Measurements from ENCODE around the gene LIN37.

The LIN37 gene

GRCh38 chr19:35782589-35782988, 34.2 kb downstream of the LIN37 start (continued):
- TF ChIP-seq TSHZ2 (CRISPR knock-in tag; IDR thresholded peaks at IDR 0.05) = no peak
- no peak for TF ChIP-seq PATZ1 (CRISPR knock-in tag; IDR thresholded peaks at IDR 0.05; ENCODE audit: borderline replicate concordance)
- no peak for TF ChIP-seq ARNTL (CRISPR knock-in tag; IDR thresholded peaks at IDR 0.05; ENCODE audit: borderline replicate concordance, low read depth)
- TF ChIP-seq ZC3H10 (CRISPR knock-in tag; IDR thresholded peaks at IDR 0.05) = no peak
- TF ChIP-seq CREB5 (CRISPR knock-in tag; IDR thresholded peaks at IDR 0.05; ENCODE audit: low read depth) = no peak
- no peak for TF ChIP-seq GLIS3 (CRISPR knock-in tag; IDR thresholded peaks at IDR 0.05)
- no peak for TF ChIP-seq ISL1 (CRISPR knock-in tag; IDR thresholded peaks at IDR 0.05)
- TF ChIP-seq OSR1 (CRISPR knock-in tag; IDR thresholded peaks at IDR 0.05) = no peak
- no peak for TF ChIP-seq ZNF565 (CRISPR knock-in tag; conservative IDR thresholded peaks at IDR 0.05; ENCODE audit: low read depth)
- TF ChIP-seq ZNF8 (CRISPR knock-in tag; IDR thresholded peaks at IDR 0.05) = no peak

- no peak for TF ChIP-seq RARB (CRISPR knock-in tag; IDR thresholded peaks at IDR 0.05)
- no peak for TF ChIP-seq ZNF8 (CRISPR knock-in tag; IDR thresholded peaks at IDR 0.05)
- no peak for TF ChIP-seq ISL1 (CRISPR knock-in tag; IDR thresholded peaks at IDR 0.05)
- no peak for TF ChIP-seq GLIS3 (CRISPR knock-in tag; IDR thresholded peaks at IDR 0.05)
- no peak for TF ChIP-seq CSDC2 (CRISPR knock-in tag; IDR thresholded peaks at IDR 0.05)
- no peak for TF ChIP-seq ZFP30 (CRISPR knock-in tag; IDR thresholded peaks at IDR 0.05)
- TF ChIP-seq TOX (CRISPR knock-in tag; IDR thresholded peaks at IDR 0.05; ENCODE audit: borderline replicate concordance) = no peak
- no peak for TF ChIP-seq ZNF565 (CRISPR knock-in tag; conservative IDR thresholded peaks at IDR 0.05; ENCODE audit: low read depth)
- TF ChIP-seq TSHZ2 (CRISPR knock-in tag; IDR thresholded peaks at IDR 0.05) = no peak
- TF ChIP-seq CSRNP3 (CRISPR knock-in tag; IDR thresholded peaks at IDR 0.05) = no peak
- ATAC-seq = no peak
Measured at GRCh38 chr19:35783469-35784434, 35.4 kb downstream of the LIN37 start.

- ATAC-seq = no peak
- no peak for TF ChIP-seq GLIS3 (CRISPR knock-in tag; IDR thresholded peaks at IDR 0.05)
- TF ChIP-seq ZFP30 (CRISPR knock-in tag; IDR thresholded peaks at IDR 0.05) = no peak
- TF ChIP-seq BACH2 (CRISPR knock-in tag; IDR thresholded peaks at IDR 0.05; ENCODE audit: borderline replicate concordance) = no peak
- no peak for TF ChIP-seq POU6F1 (CRISPR knock-in tag; IDR thresholded peaks at IDR 0.05; ENCODE audit: borderline replicate concordance, low read depth)
- no peak for TF ChIP-seq ZNF8 (CRISPR knock-in tag; IDR thresholded peaks at IDR 0.05)
- TF ChIP-seq SNAI2 (CRISPR knock-in tag; IDR thresholded peaks at IDR 0.05) = no peak
- TF ChIP-seq CREB5 (CRISPR knock-in tag; IDR thresholded peaks at IDR 0.05; ENCODE audit: low read depth) = no peak
- no peak for TF ChIP-seq ESRRG (CRISPR knock-in tag; IDR thresholded peaks at IDR 0.05)
- TF ChIP-seq TOX (CRISPR knock-in tag; IDR thresholded peaks at IDR 0.05; ENCODE audit: borderline replicate concordance) = no peak
- no peak for TF ChIP-seq TCF4 (CRISPR knock-in tag; IDR thresholded peaks at IDR 0.05; ENCODE audit: borderline replicate concordance)
- no peak for TF ChIP-seq CSDC2 (CRISPR knock-in tag; IDR thresholded peaks at IDR 0.05)
- no peak for TF ChIP-seq ZNF565 (CRISPR knock-in tag; conservative IDR thresholded peaks at IDR 0.05; ENCODE audit: low read depth)
Measured at GRCh38 chr19:35784503-35785338, 36.3 kb downstream of the LIN37 start.
